Inferior parietal cortex (tissue), 1 donor: Measurements from ENCODE around the gene MYO18A.
A peak's percentile ranks its signal among the peaks of the same experiment; 100 is the strongest.
"Not testable (repeated sequence)": the region's sequence is repeated elsewhere in the genome, so short reads cannot be mapped to it uniquely, and the experiment has no call there.

Experiments used
- DNase-seq: peaks from one replicate; pipeline ENCODE4 v3.0.0-alpha.2; 2016; ENCODE audit errors: extremely low spot score

MYO18A gene

DNA sequence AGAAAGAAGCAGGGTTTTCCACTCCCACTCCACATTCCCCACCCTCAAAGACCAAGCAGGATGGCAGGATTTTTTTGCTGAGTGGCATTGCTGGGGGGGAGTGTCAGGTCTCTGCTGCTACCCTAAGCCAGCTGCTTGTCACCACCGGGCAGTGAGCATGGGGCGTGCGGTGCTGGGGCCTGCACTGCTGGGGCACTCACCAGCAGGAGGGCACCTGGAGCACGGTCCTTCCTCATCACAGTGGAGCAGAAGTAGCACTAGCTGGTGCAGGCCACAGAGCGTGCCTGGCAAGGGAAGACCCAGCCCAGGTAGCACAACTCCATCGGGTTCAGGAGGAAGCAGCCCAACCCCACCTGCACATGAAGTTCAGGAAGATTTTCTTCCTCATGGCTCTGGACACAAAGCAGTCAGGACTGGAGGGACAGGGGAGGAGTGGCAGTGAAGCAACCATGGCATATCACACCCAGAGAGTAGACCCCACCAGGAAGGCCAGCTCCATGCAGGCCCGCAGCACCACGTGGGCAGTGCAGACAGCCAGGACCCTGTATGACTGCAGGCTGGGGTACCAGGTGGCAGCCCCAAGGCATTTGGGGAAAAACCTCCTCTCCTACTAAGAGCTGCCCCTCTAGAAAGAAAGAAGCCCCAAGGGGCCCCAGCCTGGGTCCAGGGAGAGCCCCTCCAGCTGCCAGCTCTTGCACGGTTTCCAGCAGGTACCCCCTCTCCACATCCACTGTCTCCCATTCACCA, 16.7 kb upstream of the MYO18A start:
- DNase-seq: no peak

DNA sequence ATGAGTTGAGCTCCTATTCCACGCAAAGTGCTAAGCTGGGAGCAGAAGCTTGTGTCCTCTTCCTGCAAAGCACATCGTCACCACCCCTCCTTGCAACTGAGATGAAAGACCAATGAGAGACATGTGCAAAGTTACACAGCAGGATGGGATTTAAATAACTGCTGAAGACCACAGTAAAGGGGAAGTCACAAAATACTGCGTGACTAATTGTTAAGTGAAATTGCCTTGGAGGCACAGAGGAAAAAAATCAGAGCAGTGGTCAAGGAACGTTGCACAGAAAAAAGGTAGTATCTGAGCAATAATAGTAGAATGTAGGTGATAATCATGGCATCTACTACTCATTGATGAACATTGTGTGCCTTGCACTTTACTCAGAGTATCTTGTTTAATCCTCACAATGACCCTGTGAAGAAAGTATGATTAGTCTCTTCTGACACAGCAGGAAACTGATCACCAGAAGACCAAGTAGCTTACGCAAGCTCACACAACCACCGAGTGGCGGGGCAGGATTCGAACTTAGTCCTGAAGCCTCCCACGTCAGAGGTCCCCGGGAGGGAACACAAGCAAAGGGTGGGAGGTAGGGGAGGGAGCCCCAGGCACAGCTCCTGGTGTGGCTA, 15.4 kb upstream of the MYO18A start:
- no peak for DNase-seq

DNA sequence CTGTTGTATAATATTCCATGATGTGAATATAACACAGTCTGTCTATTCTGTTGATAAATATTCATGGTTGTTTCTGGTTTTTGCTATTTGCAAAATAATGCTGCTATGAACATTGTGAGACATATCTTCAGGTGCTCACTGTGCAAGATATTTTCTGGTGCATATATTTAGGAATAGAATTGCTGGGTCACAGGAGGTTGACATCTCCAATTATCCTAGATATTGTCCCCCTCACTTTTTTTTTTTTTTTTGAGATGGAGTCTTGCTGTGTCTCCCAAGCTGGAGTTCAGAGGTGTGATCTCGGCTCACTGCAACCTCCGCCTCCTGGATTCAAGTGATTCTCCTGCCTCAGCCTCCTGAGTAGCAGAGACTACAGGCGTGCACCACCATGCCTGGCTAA, 14.5 kb upstream of the MYO18A start:
- DNase-seq: no peak

DNA sequence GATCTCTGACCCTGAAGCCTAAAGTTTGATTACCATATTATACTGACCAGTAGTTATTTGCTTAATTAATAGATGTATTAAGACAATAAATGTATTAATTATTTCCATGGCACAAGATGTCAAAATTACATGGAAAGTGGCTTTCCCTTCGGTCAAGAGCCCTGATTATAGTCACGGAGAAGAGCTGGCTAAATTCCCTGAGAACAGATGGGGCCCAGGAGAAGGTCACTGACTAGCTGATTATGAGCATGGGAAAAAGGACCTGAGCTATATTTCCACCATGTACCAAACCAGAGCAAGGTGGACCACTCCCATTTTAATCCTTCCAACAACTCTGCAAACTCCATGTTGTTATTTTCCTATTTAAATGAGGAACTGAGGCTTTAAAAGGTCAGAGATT, 12.9 kb upstream of the MYO18A start:
- no peak for DNase-seq

DNA sequence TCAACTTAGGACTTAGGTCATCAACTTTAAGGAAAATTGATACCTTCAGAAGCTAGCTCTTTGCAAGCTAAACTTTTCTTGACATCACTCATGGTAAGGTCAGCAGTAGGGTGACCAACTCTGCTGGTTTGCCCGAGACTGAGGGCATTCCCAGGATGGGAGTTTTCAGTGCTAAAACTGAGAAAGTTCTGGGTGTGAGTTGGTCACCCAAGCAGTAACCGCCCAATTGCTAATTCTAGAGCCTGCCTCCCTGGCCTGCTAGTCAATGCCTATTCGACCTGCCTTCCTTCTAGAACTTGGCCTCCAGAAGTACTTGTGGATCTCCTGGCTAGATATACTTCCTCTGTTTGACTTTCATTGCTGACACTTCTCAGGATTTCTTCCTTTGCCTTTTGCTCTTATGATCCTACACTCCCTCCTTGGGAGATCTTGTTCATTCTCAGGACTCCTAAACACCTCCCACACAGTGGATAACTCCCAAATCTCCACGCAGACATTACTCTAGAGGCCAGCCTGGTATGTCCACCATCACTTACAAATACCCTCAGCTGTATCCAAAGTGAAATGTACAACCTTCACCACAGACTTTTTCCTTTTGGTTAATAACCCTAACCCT, 10.5 kb upstream of the MYO18A start:
- DNase-seq: no peak

DNA sequence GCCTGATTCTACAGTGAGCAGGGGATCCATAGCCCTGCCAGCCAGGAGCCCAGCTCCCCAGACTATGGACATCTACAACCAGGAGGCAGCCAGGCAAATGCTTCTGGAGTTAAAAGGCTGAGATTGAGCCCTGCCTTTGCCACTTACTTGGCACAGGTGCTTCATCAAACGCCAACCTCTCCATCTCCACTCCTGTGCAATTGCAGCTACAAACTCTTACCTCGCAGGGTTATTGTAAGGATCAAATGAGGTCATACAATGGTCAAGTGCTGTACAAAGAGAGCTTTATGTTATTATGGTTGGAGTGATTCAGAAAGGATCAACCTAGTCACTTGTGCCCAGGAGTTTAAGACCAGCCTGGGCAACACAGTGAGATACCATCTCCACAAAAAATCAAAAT, 9.8 kb upstream of the MYO18A start:
- DNase-seq: no peak

DNA sequence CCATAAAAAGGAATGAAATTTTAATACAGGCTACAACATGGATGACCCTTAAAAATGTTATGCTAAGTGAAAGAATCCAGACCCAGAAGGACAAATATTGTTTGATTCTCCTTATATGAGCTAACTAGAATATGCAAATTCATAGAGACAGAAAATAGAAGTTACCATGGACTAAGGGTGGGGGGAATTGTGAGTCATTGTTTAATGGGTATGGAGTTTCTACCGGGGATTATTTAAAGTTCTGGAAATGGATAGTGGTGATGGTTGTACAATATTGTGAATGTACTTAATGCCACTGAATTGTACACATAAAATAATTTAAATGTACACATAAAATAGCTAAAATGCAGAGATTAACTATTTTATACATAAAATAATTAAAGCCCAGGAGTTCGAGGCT, 9.2 kb upstream of the MYO18A start:
- no peak for DNase-seq

DNA sequence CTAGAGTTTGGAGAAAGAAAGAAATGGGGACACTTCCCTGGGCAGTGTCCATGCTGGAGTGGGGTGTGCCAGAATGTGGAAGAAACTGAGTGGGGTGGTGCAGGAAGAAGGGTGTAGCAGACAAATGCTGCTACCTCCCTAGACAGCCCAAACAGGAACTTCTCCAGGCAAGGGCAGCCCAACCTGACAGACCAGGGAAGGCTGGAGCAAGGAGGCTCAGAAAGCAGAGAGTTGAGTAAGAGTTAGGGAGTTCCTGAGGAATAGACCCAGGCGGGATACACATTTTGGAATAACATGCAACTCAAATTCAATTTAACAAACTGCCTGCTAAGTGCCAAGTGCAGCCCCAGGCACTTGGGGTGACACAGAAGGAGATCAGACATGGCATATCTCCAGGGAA, 1.0 kb upstream of the MYO18A start:
- DNase-seq: no peak

DNA sequence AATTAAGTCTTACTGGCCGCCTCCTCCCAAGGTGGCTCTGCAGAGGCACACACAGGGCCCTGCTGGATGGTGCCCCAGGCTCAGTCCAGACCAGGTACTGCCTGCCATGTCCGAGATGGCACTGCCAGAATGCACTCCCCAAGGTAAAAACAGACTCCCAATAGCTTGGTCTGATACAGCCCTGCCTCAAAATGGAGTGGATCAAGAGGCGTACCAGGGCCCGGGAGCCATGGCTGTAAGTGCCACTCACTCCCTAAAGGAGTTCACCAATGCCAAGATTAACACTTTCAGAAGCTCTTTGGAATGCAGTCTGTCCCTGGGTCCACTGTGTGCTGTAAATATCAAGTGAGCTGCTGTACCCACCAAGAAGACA, 576 bp upstream of the MYO18A start:
- DNase-seq: no peak

DNA sequence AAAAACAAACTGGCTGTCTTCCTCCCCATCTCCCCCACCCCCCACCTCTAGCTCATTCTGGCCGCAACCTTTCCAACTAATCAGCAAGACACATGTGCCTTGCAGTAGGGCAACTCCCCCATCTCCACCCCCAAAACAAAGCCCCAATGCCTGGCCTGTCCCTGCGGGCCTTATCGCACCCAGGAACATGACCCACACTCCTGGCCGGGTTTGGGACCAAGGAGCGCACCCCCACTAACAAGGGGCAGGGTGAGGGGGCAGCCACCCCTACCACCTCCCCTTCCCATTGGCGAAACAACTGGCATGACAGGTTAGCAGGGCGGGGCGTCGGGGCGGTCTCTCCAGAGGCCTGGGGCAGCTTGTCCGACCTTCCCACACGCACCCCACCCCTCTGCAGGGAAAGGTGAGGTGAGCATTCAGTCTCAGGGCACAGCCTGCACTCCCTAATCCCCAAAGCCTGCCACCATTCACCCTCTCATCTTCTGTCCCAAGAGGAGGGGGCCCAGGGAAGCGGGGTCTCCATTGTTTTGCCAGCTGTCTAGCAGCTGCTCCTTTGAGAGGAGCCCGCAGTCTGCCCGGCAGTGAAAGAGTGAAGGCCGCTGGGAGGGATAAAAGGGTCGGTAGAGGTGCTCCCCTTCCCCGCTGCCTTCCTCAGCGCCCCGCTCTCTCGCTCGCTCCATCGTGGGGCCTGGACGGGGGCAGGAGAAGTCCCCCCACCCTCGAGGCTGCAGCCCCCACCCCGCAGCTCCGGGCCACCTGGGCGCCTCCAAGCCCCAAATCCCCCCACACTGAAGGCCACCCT, 765 bp downstream of the MYO18A start:
- peak; percentile 26 for DNase-seq

DNA sequence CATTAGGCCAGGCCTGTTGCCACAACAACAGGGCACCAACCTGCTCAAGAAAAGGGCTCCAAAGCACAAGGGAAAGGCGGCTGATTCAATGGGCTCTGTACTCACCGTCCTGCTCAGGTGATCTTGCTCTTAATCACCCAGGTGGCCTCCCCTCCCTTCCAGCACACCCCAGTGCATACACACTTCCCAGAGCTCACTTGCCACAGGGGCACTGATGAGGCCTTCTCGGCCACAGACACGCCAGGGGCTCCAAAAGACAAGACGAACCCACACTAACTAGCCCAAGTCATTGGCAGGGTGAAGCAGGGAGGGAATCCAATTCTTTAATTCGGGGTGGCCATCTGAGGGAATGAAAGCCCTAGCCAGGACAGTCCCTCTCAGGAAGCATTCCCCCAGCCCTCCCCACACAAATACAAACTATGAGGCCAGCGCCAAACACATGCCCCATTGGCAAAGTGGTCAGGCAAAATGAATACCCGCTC, 1.4 kb downstream of the MYO18A start:
- no peak for DNase-seq

DNA sequence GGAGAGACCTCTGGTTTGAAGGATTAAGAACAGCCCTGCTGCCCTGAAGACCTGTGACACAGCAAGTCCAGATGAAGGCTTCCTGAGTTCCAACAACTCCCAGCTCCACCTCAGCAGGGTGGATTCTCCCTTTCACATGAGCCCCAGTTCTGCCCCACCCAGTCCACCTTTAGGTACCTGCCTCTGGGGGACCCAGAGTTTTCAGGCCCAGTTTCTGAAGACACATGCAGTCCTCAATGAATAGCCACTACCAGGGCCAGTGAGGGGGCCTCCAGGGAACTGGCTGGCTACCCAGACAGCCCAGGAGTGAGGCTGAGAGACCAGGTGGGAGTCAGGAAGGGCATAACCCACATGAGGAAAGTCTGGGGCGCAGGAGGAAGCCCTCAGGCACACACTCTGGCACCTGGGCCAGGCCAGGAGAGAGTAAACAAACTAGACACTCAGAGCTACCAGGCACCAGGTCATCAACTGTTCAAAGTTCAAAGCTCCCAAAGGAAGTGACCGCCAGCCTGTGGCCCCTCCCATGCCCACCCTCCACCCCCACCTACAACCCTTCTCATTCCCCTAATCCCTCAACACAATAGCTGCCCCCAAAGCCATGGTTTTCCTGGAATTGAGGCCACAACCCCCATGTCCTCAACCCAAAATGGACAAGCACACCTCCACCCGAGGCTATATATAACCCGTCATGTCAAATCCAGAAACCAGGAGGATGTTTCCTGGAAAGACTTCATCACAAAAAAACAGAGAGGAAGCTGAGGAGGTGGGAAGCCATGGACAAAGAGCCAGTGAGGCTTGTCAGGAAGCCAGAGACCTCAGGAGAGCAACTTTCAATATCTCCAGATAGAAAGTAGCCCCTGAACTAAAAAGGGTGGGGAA, 2.1 kb downstream of the MYO18A start:
- no peak for DNase-seq

DNA sequence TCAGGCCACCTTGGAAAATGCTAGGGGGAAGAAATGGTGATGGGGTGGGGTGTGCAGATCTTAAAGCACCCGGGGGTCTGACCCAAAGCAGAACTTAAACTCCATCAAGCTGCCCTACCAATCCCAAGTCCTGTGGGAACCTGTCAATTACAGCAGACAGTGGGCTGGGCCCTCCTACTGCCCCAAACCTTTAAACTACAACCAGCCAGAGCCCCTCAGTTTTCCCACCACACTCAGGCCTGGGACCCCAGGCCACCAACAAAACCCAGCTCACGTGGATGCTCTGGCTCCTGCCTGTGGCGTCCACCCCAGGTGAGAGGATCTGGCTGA, 2.7 kb downstream of the MYO18A start:
- no peak for DNase-seq

DNA sequence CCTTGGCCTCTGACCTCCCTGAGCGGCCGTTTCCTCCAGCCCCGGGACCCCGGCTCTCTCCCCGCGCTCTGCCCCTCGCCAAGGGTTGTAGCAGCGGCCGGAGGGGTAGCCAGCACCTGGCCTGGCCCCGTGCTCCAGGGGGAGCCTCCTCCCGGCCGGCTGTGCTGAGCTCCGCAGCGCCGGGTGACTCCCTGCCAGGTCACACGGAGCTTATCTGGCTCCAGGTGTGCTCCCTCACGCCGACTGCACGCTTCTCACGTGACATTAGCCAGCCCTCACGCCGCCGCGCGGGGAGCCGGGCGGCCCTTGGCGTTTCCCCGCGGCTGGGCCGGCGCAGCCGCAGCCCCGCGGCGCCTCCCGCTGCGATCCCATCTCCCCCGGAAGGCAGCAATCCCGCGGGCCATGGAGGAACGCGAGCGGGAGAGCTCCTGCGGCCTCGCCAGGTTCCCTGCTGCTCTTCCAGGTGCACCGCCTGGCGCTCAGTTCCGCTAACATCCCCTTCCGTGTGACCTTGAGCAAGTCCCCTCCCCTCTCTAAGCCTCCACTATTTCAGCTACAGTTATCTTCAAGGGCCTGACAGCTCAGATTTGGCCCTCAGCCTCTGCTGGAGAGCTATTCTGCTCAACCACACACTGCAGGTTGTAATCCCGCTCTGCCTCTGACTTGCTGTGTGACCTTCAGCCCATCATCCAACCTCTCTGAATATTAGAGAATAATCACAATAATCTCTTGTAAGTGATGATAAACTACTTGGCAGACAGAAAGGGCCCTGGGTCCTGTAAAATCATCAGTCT, 3.4 kb downstream of the MYO18A start:
- no peak for DNase-seq

DNA sequence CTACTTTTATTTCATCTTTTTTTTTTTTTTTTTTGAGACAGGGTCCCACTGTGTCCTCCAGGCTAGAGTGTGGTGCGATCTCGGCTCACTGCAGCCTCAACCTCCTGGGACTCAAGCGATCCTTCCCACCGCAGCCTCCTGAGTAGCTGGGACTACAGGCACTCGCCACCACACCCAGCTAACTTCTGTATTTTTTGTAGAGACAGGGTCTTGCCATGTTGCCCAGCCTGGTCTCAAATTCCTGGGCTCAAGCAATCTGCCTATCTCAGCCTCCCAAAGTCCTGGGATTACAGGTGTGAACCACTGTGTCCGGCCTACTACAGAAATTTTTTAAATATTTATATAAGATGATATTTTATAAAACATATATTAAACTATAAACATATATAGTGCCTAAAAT, 4.8 kb downstream of the MYO18A start:
- no peak for DNase-seq

DNA sequence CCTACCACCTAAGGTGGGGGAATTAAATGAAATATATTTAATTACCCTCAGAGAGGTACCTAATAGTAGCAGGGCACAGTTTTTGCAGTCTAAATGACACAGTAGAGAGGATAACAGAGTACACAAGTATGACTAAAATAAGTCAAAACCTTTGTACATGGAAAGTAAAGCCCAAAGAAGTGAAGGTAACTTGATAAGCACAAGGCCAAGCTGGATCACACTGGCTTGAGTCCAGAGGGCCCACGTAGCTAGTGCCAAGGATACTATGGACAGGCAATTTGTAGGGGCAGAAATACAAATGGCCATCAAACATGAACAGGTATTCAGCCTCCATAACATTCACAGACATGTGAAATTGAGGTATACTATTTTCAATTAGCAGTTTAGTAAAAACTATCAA, 7.6 kb downstream of the MYO18A start:
- DNase-seq: no peak

DNA sequence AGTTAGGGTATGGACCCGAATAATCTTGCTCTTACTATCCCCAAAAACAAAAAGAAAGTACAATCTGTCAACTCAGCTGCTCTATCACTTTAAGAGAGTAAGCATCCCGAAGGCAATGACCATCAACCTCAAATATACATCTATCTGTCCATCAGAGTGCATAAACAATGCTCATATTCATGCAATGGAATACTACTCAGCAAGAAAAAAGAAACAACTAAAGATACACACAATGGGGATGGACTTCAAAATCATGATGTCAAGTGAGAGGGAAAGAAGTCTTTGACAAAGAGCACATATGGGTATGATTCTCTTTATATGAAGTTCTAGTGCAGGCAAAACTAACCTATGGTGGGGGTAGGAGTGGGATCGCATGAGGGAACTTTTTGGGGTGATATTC, 9.5 kb downstream of the MYO18A start:
- no peak for DNase-seq

DNA sequence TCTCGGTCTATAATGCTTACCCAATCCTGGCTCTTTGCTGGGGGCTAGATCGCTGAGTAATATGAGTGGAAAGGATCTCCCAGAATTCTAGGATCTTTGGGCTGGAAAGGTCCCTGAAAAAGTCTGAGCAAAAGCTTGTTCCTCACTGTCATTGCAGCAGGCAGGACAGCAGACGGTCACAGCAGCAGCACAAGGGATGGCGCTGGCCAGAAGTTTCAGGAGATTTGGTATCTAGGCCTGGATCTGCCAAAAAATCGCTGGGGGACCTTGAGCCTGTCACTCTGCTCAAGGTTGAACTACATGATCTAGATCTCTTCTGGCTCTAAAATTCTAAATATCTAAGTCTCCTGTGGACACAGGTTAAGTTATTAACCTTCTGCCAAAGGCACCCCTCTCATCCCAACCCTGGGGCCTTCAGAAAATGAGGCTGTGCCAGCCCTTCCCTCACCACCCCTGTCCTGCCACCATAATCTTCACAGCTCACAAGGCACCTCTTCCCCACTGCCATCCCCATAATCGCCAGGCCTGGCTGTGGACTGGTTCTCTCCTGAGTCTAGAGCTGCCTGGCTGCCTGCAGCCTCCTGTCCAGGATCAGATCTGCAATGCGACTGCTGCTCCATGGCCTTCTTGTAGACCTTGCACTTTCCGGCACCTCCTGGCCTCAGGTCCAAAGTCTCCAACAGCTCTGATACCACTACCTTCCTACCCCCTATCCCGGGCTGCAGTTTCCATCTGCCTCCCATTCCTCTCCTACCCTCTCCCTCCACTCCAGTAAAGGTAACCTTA, 10.2 kb downstream of the MYO18A start:
- DNase-seq: no peak

DNA sequence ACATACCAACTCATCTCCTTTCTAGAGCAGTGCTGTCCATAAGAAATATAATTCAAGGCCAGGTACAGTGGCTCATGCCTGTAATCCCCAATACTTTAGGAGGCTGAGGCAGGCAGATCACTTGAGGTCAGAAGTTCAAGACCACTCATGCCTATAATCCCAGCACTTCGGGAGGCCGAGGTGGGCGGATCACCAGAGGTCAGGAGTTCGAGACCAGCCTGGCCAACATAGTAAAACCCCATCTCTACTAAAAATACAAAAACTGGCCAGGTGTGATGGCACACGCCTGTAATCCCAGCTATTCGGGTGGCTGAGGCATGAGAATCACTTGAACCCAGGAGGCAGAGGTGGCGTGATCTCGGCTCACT, 11.5 kb downstream of the MYO18A start:
- not testable (repeated sequence) for DNase-seq
